ENCODE measurements around the gene FLYWCH1. TPM values are rescaled to one million over a fixed set of nuclear protein-coding genes. Genes with fewer than 3 reads are reported as not detected.

Gene FLYWCH1
- total and polyA plus RNA-seq, 12 donors: 22.1 to 42.3 (median 32.8) TPM

- H3K9me3 ChIP-seq: no peaks in the 10 kb centered on the region
- H3K4me1 ChIP-seq: peaks cover 0 to 29% (median 19%) of the 10 kb centered on the region in 9 donors
- H3K27ac ChIP-seq: no peak overlapping the region
- peaks cover 0 to 25% (median 0%) of the 10 kb centered on the region in 9 donors for H3K36me3 ChIP-seq
- TF ChIP-seq CTCF (IDR thresholded peaks at IDR 0.05): no peak
- no peak for ATAC-seq
- peaks cover 0 to 12% (median 7%) of the 10 kb centered on the region in 7 donors for H3K27me3 ChIP-seq
- 93 to 97% methylated on average over 15 of the region's 15 CpGs for WGBS, 2 donors
- intact Hi-C loops (cut with DNase I): no loop called here
- no peak overlapping the region for H3K4me3 ChIP-seq
- DNase-seq: no peak
Measured at GRCh38 chr16:2976673-2977072, 64.9 kb downstream of the FLYWCH1 start.

GRCh38 chr16:2977440-2977839 is 65.7 kb downstream of the FLYWCH1 start:
- H3K9me3 ChIP-seq: no peaks in the 10 kb centered on the region
- TF ChIP-seq CTCF (IDR thresholded peaks at IDR 0.05): no peak

DNA sequence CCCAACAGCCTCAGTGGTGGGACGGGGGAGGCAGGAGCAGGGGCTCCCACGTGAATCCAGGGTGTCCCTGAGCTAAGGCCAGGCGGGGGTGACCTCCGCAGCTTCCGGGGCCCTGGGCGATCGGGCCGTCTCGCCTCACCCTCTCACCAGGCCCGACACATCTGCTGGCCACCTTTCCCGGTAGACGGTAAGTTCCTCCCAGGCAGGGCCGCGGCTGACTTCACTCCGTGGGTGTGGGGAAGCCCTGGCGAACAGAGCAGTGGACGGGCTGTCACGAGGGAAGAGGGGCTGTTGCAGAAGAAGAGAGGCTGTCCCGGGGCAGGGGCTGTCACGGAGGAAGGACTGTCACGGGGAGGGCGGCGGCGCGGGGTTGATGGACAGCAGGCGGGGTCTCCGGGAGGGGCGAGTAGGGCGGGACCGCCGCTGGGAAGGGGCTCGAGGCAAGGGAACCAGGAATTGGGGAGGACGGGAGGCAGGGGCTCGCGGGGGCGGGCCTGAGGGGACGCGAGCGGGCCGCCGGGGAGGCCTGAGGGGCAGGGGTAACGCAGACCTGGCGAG is 68.0 kb downstream of the FLYWCH1 start:
- intact Hi-C loops (cut with DNase I): loop anchor here in 2 of 10 donors (2.0 to 5.0 kb wide), 2 partner anchors 17 to 52 kb away; no protein-coding TSS in a partner anchor
- 7 to 8% methylated on average over 40 to 43 of the region's 43 CpGs for WGBS, 2 donors
- no peak for TF ChIP-seq CTCF (IDR thresholded peaks at IDR 0.05)
- Histone ChIP-seq H3K27ac (peak overlapping the region in 1 of 10 donors; percentile 97), H3K36me3 (peaks cover 0 to 5% (median 0%) of the 10 kb centered on the region in 9 donors), H3K4me3 (peak overlapping the region; percentile 54 to 89 (median 80)), H3K9me3 (no peaks in the 10 kb centered on the region), H3K27me3 (peaks cover 0 to 12% (median 7%) of the 10 kb centered on the region in 7 donors), H3K4me1 (peaks cover 0 to 33% (median 22%) of the 10 kb centered on the region in 9 donors)
- no peak for DNase-seq
- ATAC-seq: no peak

More at GRCh38 chr16:2977440-2977839, 65.7 kb downstream of the FLYWCH1 start:
- Histone ChIP-seq H3K4me1 (peaks cover 0 to 29% (median 17%) of the 10 kb centered on the region in 9 donors), H3K27me3 (peaks cover 0 to 12% (median 7%) of the 10 kb centered on the region in 7 donors), H3K27ac (no peak overlapping the region), H3K36me3 (peaks cover 0 to 17% (median 0%) of the 10 kb centered on the region in 9 donors), H3K4me3 (no peak overlapping the region)
- intact Hi-C loops (cut with DNase I): no loop called here
- ATAC-seq: no peak
- DNase-seq: no peak
- WGBS, 2 donors: 87% methylated on average over 6 of the region's 6 CpGs

- WGBS, 2 donors: 5% methylated on average over 77 to 91 of the region's 91 CpGs
- H3K36me3 ChIP-seq: peaks cover 0 to 3% (median 0%) of the 10 kb centered on the region in 9 donors
- peak; percentile 94 to 98 (median 95) for ATAC-seq
- peak within 1 kb of the TSS; percentile 9 to 97 (median 88) for H3K27ac ChIP-seq
- peaks cover 0 to 12% (median 7%) of the 10 kb centered on the region in 7 donors for H3K27me3 ChIP-seq
- H3K4me3 ChIP-seq: peak within 1 kb of the TSS; percentile 54 to 89 (median 80)
- H3K9me3 ChIP-seq: no peaks in the 10 kb centered on the region
- TF ChIP-seq CTCF (IDR thresholded peaks at IDR 0.05): no peak
- DNase-seq: peak; percentile 89 to 94
- peaks cover 2 to 40% (median 28%) of the 10 kb centered on the region in 9 donors for H3K4me1 ChIP-seq
- intact Hi-C loops (cut with DNase I): loop anchor here in 2 of 10 donors (2.0 to 5.0 kb wide), 2 partner anchors 18 to 53 kb away; no protein-coding TSS in a partner anchor
Measured at GRCh38 chr16:2980227-2981176, 68.8 kb downstream of the FLYWCH1 start, which contains the start of gene PKMYT1. Gene PKMYT1 (minus strand): TSS chr16:2980446. CDS start chr16:2979657, 789 bp downstream.

All from heart right ventricle (tissue), 16 donors.